Bronchial epithelial cell (primary cell): Measurements from ENCODE around the gene PPTC7. TPM values are rescaled to one million over a fixed set of nuclear protein-coding genes. Genes with fewer than 3 reads are reported as not detected.
A peak's percentile ranks its signal among the peaks of the same experiment; 100 is the strongest.

Experiments used
- DNase-seq: peaks from one replicate; pipeline ENCODE4 v3.0.0-alpha.2; 2010; ENCODE audit warnings: low read depth
- FAIRE-seq: peaks from 2 replicates; lab custom pipeline; 2011; peaks lifted over from hg19 to GRCh38; lab: Jason Lieb, UNC
- H3K27me3 ChIP-seq: 2 replicates; pipeline ENCODE4 v1.5.1; 2011; ENCODE audit warnings: low read length; ENCODE audit not compliant: control insufficient read depth, insufficient read depth
- H3K36me3 ChIP-seq: 2 replicates; pipeline ENCODE4 v1.5.1; 2011; ENCODE audit warnings: low read length; ENCODE audit not compliant: control insufficient read depth, insufficient read depth
- H3K4me3 ChIP-seq: 2 replicates; pipeline ENCODE4 v1.5.1; 2011; ENCODE audit warnings: mild to moderate bottlenecking, low read depth, low read length, control low read depth
- CTCF ChIP-seq: IDR thresholded peaks from 2 replicates; pipeline ENCODE4 v1.5.1; 2011; ENCODE audit warnings: mild to moderate bottlenecking, moderate library complexity, low read length, control low read depth, inconsistent platforms; ENCODE audit not compliant: insufficient read depth, severe bottlenecking
- total RNA-seq: library from RNA; depleted of rRNA; stranded (reverse); fragments of >200 nt; gene quantifications from 2 replicates; pipeline ENCODE4 v1.2.1, GENCODE V29; 2014

Gene PPTC7
- total RNA-seq, 1 donor from 2014 or later: 10.8 TPM

GRCh38 chr12:110557300-110557699 lies 25.8 kb downstream of the PPTC7 start:
- FAIRE-seq (no peak), DNase-seq (no peak)
- Histone ChIP-seq H3K27me3 (no peaks in the 10 kb centered on the region), H3K4me3 (no peak overlapping the region), H3K36me3 (no peaks in the 10 kb centered on the region)
- TF ChIP-seq CTCF: no peak

- H3K4me3 ChIP-seq: no peak overlapping the region
- no peak for FAIRE-seq
- H3K27me3 ChIP-seq: no peaks in the 10 kb centered on the region
- no peak for TF ChIP-seq CTCF
- no peak for DNase-seq
- H3K36me3 ChIP-seq: no peaks in the 10 kb centered on the region
Observed at GRCh38 chr12:110556705-110557104, 26.4 kb downstream of the PPTC7 start.

- TF ChIP-seq CTCF: no peak
Observed at GRCh38 chr12:110555577-110556406, 27.3 kb downstream of the PPTC7 start.

GRCh38 chr12:110554184-110554583 lies 28.9 kb downstream of the PPTC7 start:
- DNase-seq (no peak), FAIRE-seq (no peak)
- no peaks in the 10 kb centered on the region for H3K36me3 ChIP-seq
- H3K4me3 ChIP-seq: no peak overlapping the region
- TF ChIP-seq CTCF: no peak
- no peaks in the 10 kb centered on the region for H3K27me3 ChIP-seq

More at GRCh38 chr12:110555577-110556406, 27.3 kb downstream of the PPTC7 start:
- FAIRE-seq: no peak
- Histone ChIP-seq H3K36me3 (no peaks in the 10 kb centered on the region), H3K4me3 (no peak overlapping the region), H3K27me3 (no peaks in the 10 kb centered on the region)
- peak; percentile 60 for DNase-seq

GRCh38 chr12:110550981-110551380 lies 32.1 kb downstream of the PPTC7 start:
- no peak for DNase-seq
- no peak for TF ChIP-seq CTCF
- no peak overlapping the region for H3K4me3 ChIP-seq
- no peaks in the 10 kb centered on the region for H3K27me3 ChIP-seq
- peaks cover 1% of the 10 kb centered on the region for H3K36me3 ChIP-seq
- no peak for FAIRE-seq
